Measurements from ENCODE around the gene CCL13.
"Not testable (repeated sequence)": the region's sequence is repeated elsewhere in the genome, so short reads cannot be mapped to it uniquely, and the experiment has no call there.

Gene CCL13

GRCh38 chr17:34356194-34356593, at the start of gene CCL13:
Gene CCL13, plus strand, starts transcription at chr17:34356480. Its CDS starts 47 bp downstream, at chr17:34356527.
- no peak for DNase-seq

- no peak for DNase-seq
These were observed 49.2 kb upstream of the CCL13 start for GRCh38 chr17:34307110-34307509.

- DNase-seq: no peak
These were observed 47.9 kb upstream of the CCL13 start for GRCh38 chr17:34308371-34308770.

- no peak for DNase-seq
These were observed 45.0 kb upstream of the CCL13 start for GRCh38 chr17:34311291-34311690.

GRCh38 chr17:34312080-34312479, 44.2 kb upstream of the CCL13 start:
- no peak for DNase-seq

GRCh38 chr17:34313164-34313563, 43.1 kb upstream of the CCL13 start:
- DNase-seq: no peak

- no peak for DNase-seq
These were observed 42.0 kb upstream of the CCL13 start for GRCh38 chr17:34314279-34314678.

GRCh38 chr17:34318474-34318873, 37.8 kb upstream of the CCL13 start:
- no peak for DNase-seq

- no peak for DNase-seq
These were observed 37.2 kb upstream of the CCL13 start, which contains the start of gene CCL8 for GRCh38 chr17:34319039-34319483. Gene CCL8, plus strand, starts transcription at chr17:34319435. Its CDS starts 67 bp downstream, at chr17:34319502.

- no peak for DNase-seq
These were observed 34.3 kb upstream of the CCL13 start for GRCh38 chr17:34321964-34322363.

GRCh38 chr17:34327580-34327979, 28.7 kb upstream of the CCL13 start:
- DNase-seq: not testable (repeated sequence)

- no peak for DNase-seq
These were observed 18.6 kb upstream of the CCL13 start for GRCh38 chr17:34337701-34338100.

- DNase-seq: no peak
These were observed 17.0 kb upstream of the CCL13 start for GRCh38 chr17:34339138-34339770.

- DNase-seq: no peak
These were observed 14.4 kb upstream of the CCL13 start for GRCh38 chr17:34341916-34342315.

- DNase-seq: no peak
These were observed 9.2 kb upstream of the CCL13 start for GRCh38 chr17:34347063-34347462.

- no peak for DNase-seq
These were observed 6.5 kb upstream of the CCL13 start for GRCh38 chr17:34349751-34350150.

- DNase-seq: no peak
These were observed 5.2 kb upstream of the CCL13 start for GRCh38 chr17:34351096-34351495.

GRCh38 chr17:34352191-34352590, 4.1 kb upstream of the CCL13 start:
- DNase-seq: no peak

- no peak for DNase-seq
These were observed 1.6 kb upstream of the CCL13 start for GRCh38 chr17:34354637-34355036.

- no peak for DNase-seq
These were observed 1.1 kb downstream of the CCL13 start for GRCh38 chr17:34357398-34357797.

GRCh38 chr17:34358631-34359030, 2.4 kb downstream of the CCL13 start:
- no peak for DNase-seq

- DNase-seq: no peak
These were observed 4.5 kb downstream of the CCL13 start for GRCh38 chr17:34360601-34361270.

- DNase-seq: no peak
These were observed 5.3 kb downstream of the CCL13 start for GRCh38 chr17:34361478-34362061.

- DNase-seq: no peak
These were observed 6.9 kb downstream of the CCL13 start, which contains the start of gene CCL1 for GRCh38 chr17:34363183-34363661. Gene CCL1, minus strand, starts transcription at chr17:34363233. Its CDS starts 72 bp downstream, at chr17:34363161.
